ENCODE results near the gene GJC1.

- TF ChIP-seq EP300 (IDR thresholded peaks at IDR 0.05): no peak
- TF ChIP-seq, protein P1, sequence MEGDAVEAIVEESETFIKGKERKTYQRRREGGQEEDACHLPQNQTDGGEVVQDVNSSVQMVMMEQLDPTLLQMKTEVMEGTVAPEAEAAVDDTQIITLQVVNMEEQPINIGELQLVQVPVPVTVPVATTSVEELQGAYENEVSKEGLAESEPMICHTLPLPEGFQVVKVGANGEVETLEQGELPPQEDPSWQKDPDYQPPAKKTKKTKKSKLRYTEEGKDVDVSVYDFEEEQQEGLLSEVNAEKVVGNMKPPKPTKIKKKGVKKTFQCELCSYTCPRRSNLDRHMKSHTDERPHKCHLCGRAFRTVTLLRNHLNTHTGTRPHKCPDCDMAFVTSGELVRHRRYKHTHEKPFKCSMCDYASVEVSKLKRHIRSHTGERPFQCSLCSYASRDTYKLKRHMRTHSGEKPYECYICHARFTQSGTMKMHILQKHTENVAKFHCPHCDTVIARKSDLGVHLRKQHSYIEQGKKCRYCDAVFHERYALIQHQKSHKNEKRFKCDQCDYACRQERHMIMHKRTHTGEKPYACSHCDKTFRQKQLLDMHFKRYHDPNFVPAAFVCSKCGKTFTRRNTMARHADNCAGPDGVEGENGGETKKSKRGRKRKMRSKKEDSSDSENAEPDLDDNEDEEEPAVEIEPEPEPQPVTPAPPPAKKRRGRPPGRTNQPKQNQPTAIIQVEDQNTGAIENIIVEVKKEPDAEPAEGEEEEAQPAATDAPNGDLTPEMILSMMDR (IDR thresholded peaks at IDR 0.05): no peak
- TF ChIP-seq KDM1A (IDR thresholded peaks at IDR 0.05; ENCODE audit: low read depth): no peak
- no peak for TF ChIP-seq PBX3 (IDR thresholded peaks at IDR 0.05)
- TF ChIP-seq HMGXB4 (CRISPR knock-in tag; IDR thresholded peaks at IDR 0.05; ENCODE audit: borderline replicate concordance): no peak
- no peak for TF ChIP-seq EHMT2 (IDR thresholded peaks at IDR 0.05; ENCODE audit: low read depth)
- TF ChIP-seq POLR2AphosphoS2 (conservative IDR thresholded peaks at IDR 0.05; ENCODE audit: low read length): no peak
- no peak for TF ChIP-seq NFE2L2 (conservative IDR thresholded peaks at IDR 0.05; ENCODE audit: low read length)
- TF ChIP-seq POLR2A (IDR thresholded peaks at IDR 0.05; ENCODE audit: low read length): no peak
- TF ChIP-seq RFX5 (IDR thresholded peaks at IDR 0.05): no peak
- TF ChIP-seq, protein P2, sequence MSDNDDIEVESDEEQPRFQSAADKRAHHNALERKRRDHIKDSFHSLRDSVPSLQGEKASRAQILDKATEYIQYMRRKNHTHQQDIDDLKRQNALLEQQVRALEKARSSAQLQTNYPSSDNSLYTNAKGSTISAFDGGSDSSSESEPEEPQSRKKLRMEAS (IDR thresholded peaks at IDR 0.05): no peak
- TF ChIP-seq MYC (IDR thresholded peaks at IDR 0.05; ENCODE audit: borderline replicate concordance, low read length): no peak
- no peak for TF ChIP-seq NR3C1 (IDR thresholded peaks at IDR 0.05)
These were observed 42.7 kb downstream of the GJC1 start for GRCh38 chr17:44787271-44787940.
